ENCODE results near the gene DHX35.
"Not testable (repeated sequence)": the region's sequence is repeated elsewhere in the genome, so short reads cannot be mapped to it uniquely, and the experiment has no call there.

The DHX35 gene

DNA sequence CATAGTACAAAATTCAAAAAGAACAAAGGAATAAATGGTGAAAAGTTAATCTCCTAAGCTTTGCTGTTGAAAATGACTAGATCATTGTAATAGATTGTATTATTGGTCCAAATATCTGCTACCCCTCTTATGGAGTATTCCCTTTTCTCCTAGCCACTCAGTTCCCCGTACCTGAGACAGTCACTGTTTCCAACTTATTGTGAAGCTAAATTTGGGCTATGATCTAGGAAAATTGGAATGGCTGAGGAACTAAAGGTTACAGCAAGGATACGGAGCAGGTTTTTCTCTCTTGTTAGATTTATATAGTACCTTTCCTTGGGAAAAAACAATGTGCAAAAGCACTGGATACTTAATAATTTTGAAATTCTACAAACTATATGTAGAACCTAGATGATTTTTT, 17.3 kb downstream of the DHX35 start:
- no peak for DNase-seq (ENCODE audit: low spot score)

DNA sequence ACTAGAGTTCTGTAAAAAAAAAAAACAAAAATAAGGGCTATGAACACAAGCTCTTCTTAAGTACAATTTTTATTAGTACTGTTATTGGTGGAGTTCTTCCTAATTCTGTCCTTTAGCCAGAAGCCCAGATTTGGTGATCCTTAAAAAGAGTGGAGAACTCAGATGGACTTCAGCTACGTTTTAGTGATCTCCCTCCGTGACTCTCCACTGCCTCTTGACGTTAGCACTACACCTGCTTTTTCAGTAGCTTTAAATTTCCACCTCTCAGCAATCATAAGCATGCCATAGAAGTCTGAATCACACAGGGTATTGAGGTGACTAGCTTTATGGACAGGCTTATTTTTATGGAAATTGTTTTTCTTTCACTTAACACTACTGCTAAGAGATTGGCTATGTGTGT, 17.7 kb downstream of the DHX35 start:
- DNase-seq (ENCODE audit: low spot score): no peak

DNA sequence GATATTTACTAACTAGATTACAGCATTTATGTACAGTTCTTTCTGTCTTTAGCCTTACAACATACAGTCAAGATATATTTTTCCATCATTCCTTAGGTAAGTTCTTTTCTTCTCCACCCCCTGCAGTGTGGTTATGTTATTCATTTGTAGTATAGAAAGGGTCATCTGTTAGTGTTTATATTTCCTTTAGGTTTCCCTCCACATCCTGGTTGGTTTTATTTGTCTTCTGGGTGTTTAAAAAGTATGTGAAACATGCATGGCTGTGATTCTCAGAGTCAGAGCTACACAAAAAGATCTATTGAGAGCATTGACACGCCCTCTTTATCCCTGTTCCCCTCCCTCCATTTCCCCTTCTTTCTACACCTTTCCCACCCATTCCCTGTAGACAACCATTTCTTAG, 20.1 kb downstream of the DHX35 start:
- peak; percentile 28 for DNase-seq (ENCODE audit: low spot score)

DNA sequence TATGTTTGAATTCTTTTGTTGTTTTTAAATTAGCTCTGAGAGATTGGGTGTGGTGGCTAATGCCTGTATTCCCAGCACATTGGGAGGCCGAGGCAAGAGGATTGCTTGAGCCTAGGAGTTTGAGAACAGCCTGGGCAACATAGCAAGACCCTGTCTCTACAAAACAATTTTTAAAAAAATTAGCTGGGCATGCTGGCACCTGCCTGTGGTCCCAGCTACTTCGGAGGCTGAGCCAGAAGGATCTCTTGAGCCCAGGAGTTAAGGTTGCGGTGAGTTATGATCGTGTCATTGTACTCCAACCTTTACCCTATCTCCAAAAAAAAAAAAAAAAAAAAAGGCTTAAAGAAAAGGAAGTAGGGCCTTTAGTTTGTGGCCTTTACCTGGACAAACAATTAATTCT, 22.9 kb downstream of the DHX35 start:
- no peak for DNase-seq (ENCODE audit: low spot score)

DNA sequence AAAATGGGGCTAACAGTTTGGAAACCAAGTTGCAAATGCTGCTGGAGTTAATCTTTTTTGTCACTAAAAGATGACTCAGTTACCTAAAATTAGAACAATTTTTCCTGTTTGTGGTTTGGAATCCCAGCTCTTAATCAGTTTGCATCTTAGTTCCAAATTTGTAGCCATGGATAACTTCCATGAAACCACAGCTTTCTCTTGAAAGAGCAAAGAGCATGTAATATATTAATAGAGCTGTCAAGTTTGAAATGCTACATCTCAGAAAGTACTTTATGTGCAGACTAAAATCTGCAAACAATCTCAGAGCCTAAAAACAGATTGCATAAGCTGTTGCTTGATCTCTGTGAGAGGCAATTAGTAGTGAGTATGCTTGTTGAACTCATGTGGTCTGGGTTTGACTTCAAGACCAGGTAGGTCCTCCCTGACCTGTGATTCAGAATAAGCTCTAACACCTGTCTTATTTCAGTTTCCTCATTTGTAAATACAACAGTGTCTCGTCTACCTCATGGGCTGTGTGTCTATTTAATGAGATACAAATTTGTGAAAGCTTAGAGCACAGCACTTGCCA, 23.5 kb downstream of the DHX35 start:
- no peak for DNase-seq (ENCODE audit: low spot score)

DNA sequence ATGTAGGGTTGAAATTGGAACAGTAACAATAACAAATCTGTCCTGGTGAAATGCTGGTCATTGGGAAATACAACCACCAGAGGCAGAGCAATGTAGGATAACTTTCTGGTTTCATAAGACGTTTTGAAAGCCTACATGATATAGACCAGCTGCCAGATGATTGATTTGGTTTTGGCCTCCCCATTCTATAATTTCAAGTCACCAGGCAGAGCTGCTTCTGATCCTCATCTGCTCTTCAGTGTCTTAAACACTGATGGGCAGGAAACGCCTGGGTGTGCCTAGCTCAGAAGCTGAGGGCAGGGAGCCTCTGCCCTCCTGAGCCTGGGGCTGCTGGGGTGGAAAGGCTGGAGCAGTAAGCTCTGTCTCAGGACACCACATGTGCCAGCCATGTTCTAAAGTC, 24.5 kb downstream of the DHX35 start:
- no peak for DNase-seq (ENCODE audit: low spot score)

DNA sequence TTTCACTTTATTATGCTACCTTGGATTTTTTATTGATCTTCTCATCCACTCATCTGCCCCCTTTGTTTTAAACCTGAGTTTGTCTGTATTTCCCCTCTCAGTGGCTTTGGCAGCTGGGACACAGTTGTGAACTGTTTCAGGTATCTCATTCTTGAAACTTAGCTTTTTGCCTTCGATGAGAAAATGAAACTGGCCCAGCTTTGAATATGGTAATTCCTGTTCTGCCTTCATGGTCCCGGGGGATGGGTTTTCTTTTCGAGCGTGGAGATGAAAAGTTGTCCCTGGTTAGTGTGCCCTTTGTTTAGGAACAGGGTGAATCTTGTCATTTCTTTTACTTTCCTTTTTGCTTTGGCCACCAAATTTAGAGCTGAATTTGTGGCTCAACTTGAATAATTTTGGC, 25.6 kb downstream of the DHX35 start:
- no peak for DNase-seq (ENCODE audit: low spot score)

DNA sequence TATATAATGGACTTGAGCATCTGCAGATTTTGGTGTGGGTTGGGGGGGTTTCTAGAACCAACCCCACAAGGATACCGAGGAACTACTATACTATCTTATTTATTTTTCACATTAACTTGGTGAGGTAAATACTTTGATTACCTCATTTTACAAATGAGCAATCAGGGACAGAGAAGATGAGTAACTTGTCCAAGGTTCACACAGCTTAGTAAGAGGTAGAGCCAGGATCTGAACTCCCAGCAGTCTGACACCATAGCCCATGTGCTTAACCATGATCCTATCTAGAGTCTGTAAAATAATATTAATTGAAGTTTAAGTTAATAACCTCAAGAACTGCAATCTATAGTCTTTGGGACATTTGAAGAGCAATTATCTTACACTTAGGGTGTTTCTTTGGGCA, 28.6 kb downstream of the DHX35 start:
- no peak for DNase-seq (ENCODE audit: low spot score)

DNA sequence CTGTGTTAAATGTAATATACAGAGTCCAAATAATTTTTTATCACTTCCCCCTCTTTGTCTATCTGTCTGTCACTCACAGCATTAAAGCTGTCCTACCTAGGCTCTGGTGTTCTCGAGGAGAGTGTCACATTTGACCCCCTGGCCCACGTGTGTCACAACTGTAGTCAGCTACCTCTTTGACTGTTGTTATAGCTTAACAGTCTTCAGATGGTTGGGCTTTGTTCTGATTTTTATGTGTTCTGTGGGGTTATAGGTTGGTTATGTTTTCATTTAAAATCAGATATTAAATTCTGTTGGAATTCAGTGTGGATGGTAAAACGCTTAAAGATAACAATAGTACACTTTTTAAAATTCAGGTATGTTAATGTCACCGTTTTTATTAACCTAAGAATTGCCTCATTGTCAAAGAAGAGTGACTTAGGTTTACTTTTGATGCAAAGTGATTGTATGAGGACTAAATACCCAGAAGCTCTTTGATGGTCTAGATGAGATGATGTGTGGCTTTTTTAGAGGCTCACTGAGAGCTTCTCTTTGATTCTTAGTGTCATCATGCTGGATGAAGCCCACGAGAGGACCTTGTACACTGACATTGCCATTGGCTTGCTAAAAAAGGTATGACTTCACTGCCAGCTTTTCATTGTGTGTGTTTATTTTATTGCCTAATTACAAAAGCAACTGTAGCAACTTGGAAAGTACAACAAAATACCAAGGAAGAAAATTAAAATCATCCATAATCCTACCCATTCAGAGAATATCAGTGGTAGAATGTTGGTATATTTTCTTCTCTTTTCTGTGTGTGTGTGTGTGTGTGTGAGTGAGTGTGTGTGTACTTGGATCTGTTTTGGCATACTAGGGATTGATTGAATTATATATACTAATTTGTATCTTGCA, 29.9 kb downstream of the DHX35 start:
- DNase-seq (ENCODE audit: low spot score): no peak

DNA sequence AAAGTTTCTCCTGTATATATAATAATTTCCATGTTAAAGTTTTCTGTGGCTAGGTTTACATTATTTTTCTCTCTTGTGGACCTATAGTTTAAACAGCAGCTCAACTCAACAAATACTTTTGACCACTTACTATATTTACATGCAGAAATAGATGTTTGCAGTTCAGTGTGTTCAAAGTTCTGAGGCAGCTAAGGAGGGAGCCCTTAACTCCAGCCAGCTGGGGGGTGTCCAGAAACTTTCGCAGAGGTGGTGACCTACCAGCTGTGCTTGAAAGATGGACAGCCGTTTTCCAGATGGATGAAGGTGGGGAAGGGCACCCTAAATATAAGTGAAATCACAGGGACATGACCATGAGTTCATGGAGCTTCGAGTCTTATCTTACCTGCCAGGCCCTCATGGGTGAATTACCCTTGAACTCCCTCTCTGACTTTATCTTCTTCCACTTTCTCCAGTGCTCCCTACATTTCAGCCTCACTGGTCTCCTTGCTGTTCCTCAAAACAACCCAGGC, 33.4 kb downstream of the DHX35 start:
- no peak for DNase-seq (ENCODE audit: low spot score)

DNA sequence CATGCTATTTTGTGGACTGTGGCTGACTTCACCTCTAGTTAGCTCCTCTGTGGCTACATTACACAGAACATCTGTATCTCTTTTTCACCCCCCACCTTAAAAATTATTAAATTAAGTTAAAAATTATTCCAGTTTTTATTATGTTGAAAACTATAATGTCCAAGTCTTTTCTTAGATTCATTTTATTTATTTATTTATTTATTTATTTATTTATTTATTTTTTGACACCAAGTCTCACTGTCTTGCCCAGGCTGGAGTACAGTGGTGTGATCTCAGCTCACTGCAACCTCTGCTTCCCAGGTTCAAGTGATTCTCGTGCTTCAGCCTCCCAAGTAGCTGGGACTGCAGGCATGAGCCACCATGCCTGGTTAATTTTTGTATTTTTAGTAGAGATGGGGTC, 34.7 kb downstream of the DHX35 start:
- DNase-seq (ENCODE audit: low spot score): not testable (repeated sequence)

DNA sequence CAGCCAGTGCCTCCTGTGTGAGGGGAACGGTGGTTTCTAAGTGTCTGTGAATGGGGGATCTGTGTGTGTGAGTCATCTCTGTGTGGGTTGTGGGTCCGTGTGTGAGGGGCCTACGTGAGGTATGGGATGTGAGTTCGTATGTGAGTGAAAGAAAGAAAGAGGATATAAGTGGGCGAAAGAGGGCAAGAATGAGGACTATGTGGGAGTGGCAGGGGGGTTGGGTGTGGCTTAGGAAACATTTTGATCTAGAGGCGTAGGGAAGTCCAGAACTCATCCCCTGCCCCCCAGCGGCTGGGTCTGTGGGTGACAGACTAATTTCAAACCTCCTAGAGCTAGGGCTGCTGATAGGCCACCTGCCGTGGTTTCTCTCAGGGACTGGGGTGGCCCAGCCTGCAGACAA, 35.5 kb downstream of the DHX35 start:
- no peak for DNase-seq (ENCODE audit: low spot score)

DNA sequence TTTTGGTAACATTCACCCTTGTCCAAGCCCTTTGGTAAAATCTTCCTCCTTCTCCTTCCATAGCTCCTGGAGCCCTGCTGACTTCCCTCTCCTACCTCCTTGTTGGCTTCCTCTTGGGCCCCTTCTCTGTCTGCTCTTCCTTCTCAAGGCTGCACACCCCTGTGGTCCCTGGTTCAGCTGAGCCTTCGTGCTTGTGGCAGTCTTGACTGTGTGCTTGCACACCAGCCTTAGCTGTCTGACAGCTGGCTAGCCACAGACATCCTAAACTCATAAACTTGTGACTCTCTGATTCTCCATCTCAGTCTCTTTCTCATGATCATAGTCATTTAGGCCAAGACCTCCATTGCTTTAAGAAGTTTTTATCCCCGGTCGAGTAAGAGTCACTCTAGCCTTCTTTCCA, 37.1 kb downstream of the DHX35 start:
- DNase-seq (ENCODE audit: low spot score): no peak

DNA sequence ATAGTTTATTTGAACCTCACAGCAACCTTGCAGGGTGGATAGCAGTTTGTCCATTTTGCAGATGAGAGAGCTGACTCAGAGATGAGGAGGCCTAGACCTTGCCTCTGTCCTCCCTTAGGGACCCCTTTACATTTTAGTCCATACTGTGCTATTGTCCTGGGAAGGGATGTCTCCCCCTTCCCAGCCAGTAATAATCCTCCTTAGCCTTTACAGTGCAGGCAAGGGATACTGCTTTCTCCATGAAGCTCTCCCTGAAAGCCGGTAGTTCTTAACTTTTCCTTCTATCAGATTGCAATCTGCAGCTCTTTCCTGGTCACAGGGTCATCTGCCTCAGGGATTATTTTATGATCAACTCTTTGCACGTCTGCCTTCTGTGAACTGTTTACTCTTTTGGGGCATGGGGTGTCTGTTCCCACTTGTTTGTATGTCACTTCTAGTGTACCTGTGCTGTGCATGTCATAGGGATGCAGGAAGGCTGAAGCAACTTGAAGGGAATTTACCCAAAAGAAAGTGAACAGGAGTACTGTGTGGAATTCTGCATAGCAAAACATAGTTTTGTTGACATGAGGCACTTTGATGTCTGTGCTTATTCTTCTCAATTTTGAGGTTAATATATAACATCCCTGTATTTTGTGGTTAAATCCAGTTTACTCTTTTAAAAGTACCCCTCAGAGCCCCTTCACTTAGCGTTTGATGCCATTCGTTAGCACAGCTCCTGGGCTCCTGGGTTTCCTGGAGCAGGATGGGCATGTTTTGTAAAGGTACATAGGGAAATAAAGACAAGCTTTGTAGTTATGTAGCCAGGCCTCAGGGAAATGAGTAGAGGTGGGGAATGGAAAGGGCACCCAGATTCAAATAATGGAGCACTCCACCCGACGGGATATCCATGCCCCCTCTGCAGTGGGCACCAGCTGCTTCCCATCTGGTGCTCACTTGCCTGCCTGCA, 38.1 kb downstream of the DHX35 start:
- no peak for DNase-seq (ENCODE audit: low spot score)

DNA sequence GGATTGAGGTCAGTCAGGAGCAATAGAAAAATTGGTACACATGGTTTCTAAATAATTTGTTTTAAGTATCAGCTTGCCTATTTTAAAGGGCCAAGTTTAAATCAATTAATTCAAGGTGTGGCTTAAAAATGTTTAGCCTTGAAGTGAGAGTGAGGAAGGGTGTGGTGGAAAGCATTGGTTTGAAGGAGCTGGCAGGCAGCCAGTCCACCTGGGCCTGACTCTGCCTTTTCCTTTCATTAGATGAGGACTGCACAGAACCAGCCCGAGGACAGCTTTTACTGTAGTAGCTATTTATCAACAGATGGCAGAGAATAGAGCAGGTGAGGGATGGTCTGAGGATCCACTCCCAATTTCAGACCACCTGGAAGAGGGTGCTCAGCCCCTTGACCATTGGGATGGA, 42.4 kb downstream of the DHX35 start:
- DNase-seq (ENCODE audit: low spot score): peak; percentile 33

DNA sequence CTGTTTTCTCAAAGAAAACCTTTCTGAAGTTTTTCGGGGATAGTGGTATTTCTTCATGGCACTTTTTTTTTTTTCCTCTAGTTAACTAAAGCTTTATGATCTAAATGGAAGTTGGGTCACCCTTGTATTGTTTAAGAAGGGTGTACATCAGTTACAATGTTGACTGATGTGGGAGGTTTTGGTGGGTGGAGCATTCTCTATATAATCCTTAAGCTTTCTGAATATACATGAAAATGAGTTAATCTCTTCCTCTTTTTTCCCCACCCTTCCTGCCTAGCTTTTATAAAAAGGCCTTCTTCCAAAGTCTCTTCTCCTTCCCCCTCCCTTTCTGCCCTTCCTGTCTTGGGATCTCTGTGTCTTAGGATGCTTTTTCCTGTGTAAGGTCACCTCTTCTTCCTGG, 47.2 kb downstream of the DHX35 start:
- DNase-seq (ENCODE audit: low spot score): no peak

DNA sequence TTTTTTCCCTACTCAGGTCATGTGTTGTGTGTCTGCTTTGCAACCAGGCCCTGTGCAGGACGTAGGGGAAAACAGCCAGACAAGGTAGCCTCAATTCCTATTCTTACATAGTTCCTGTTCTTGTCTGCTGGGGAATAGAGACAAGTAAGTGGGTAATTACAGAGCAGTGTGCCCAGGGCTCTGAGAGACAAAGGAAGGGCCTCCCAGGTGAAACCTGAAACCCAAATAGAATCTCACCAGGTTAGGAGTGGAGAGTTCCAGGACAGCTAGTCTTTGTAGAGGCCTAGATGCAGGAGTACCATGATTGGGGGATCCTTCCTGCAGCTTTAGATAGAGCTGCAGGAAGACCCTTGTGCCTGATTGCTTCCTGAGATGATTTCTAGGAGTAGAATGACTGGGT, 48.4 kb downstream of the DHX35 start:
- DNase-seq (ENCODE audit: low spot score): no peak

DNA sequence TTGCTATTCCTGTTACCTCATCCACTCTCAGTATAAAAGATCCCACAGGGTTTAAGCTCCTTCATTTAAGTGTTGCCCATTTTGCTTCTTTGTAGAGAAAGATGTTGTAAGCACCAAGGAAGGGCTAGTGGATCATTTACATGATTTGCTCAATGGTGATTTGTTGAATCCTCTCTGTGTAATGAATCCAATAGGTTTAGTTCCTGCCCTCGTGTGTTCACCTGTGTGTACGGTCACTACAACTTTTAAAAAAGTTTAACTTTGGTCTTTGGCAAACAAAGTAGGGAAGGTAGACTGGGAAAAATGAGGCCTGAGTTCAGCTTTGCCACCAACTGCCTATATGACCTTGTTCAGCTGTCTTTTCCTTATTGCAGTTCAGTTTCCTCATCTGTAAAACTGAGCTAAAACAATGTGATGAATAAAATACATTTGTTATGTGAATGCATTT, 51.5 kb downstream of the DHX35 start:
- DNase-seq (ENCODE audit: low spot score): no peak

DNA sequence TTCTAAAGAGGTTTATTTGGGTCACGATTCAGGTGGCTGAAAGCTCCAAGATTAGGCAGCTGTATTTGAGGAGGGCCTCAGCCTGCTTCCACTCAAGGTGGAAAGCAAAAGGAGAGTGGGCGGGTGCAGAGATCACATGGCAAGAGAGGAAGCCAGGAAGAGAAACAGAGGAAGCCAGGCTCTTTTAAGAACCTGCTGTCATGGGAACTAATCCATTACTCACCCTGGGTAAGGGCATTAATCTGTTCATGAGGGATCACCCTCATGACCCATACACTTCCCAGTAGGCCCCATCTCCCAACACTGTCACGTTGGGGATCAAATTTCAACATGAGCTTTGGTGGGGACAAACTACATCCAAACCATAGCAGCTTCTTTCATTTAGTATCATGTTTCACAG, 53.9 kb downstream of the DHX35 start:
- no peak for DNase-seq (ENCODE audit: low spot score)

DNA sequence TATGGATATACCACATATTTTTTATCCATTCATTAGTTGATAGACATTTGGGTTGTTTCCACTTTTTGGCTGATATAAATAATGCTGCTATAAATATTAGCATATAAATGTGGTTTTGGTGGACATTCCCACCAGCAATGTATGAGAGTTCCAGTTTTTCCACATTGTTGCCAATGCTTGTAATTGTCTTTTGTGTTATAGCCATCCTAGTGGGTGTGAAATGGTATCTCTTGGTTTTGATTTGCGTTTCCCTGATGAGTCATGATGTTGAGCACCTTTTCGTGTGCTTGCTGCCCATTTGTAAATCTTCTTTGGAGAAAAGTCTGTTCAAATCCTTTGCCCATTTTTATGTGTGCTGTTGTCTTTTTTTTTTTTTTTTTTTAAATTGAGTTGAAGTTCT, 54.4 kb downstream of the DHX35 start:
- no peak for DNase-seq (ENCODE audit: low spot score)

DNA sequence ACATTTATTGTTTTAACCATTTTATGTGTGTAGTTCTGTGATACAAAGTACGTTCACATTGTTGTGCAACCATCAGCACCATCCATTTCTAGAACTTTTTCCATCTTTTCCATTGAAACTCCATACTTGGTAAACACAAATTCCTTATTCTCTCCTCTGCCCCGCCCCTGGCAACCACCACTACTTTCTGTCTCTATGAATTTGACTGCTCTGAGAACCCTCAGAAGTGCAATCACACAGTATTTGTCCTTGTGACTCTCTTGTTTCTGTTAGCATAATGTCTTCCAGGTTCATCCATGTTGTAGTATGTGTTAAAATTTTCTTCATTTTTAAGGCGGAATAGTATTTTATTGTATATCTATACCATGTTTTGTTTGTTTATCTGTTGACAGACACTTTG, 56.9 kb downstream of the DHX35 start:
- no peak for DNase-seq (ENCODE audit: low spot score)

DNA sequence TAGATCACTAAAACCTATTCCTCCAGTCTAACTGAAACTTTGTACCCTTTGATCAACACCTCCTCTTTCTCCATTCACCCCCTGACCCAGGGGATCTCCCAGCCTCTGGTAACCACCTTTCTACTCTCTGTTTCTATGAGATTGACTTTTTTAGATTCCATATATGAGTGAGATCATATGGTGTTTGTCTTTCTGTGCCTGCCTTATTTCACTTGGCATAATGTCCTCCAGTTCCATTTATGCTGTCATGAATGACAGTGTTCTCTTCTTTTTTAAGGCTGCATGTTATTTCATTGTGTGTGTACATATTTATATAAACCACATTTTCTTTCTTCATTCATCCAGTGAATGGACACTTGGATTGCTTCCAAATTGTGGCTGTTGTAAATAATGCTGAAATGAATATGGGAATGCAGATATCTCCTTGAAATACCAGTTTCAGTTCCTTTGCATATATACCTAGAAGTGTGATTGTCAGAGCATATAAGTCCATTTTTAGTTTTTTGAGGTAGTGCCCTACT, 57.7 kb downstream of the DHX35 start:
- no peak for DNase-seq (ENCODE audit: low spot score)

Data from LoVo (cell line).